AG04449 (cell line): ENCODE results near the gene TAF6L.

Source experiments
- CTCF ChIA-PET: fragments of 350-600 bp; formaldehyde crosslinking; extraction: SDS; loops from one replicate; lab custom pipeline; 2021; ENCODE audit warnings: antibody characterized with exemption; lab: Yijun Ruan, JAX
- POLR2A ChIA-PET: fragments of 400-600, 350-600 bp; formaldehyde crosslinking; extraction: SDS; loops from one replicate; lab custom pipeline; 2020; ENCODE audit warnings: antibody characterized with exemption, inconsistent platforms; lab: Yijun Ruan, JAX
- DNase-seq: peaks from one replicate; pipeline ENCODE4 v3.0.0-alpha.2; 2010; ENCODE audit warnings: low read depth, low spot score
- H3K4me3 ChIP-seq: 2 replicates; pipeline ENCODE4 v1.5.1; 2011; ENCODE audit warnings: low read depth, mild to moderate bottlenecking, control low read depth, low read length
- CTCF ChIP-seq: IDR thresholded peaks from one replicate; pipeline ENCODE4 v1.5.1; 2011; ENCODE audit warnings: mild to moderate bottlenecking, moderate library complexity, low read length, control low read depth, inconsistent platforms; ENCODE audit not compliant: insufficient read depth; ENCODE audit errors: missing control alignments

Gene TAF6L

GRCh38 chr11:62794201-62794775 lies 23.1 kb downstream of the TAF6L start:
- ChIA-PET CTCF (interaction anchor here (1.6 to 4.8 kb wide), 3 partner anchors 8 to 34 kb away, joined by 4 to 36 read pairs (median 6); partner anchors contain the start of gene TMEM179B), POLR2A (interaction anchor here (0.6 to 1.6 kb wide), 4 partner anchors 9 to 47 kb away, joined by 3 to 4 read pairs (median 4); partner anchors contain the start of genes NXF1 and WDR74)
- H3K4me3 ChIP-seq, result no peak overlapping the region
- DNase-seq, result no peak
- no peak for TF ChIP-seq CTCF

- no peak for TF ChIP-seq CTCF
- DNase-seq, result no peak
- POLR2A ChIA-PET, result interaction anchor here (0.7 to 1.7 kb wide), 2 partner anchors 8 to 9 kb away, joined by 3 to 5 read pairs; partner anchors contain the start of gene TMEM179B
- CTCF ChIA-PET, result interaction anchor here (0.6 to 4.8 kb wide), 3 partner anchors 8 to 65 kb away, joined by 4 to 36 read pairs (median 6); partner anchors contain the start of gene TMEM179B
- no peak overlapping the region for H3K4me3 ChIP-seq
Measured at GRCh38 chr11:62796281-62796680, 25.1 kb downstream of the TAF6L start.

- POLR2A ChIA-PET, result interaction anchor here (1.6 kb wide), 1 partner anchor 9 kb away, joined by 3 read pairs; no protein-coding TSS in a partner anchor
- CTCF ChIA-PET, result interaction anchor here (5.7 kb wide), 1 partner anchor 13 kb away, joined by 49 read pairs; the partner anchor contains the start of gene TMEM179B
- TF ChIP-seq CTCF, result no peak
- DNase-seq, result no peak
- H3K4me3 ChIP-seq, result no peak overlapping the region
Measured at GRCh38 chr11:62799486-62799885, 28.3 kb downstream of the TAF6L start.

- ChIA-PET CTCF (interaction anchor here (0.5 to 5.7 kb wide), 3 partner anchors 11 to 344 kb away, joined by 3 to 49 read pairs (median 11); partner anchors contain the start of gene TMEM179B), POLR2A (interaction anchor here (0.8 to 1.6 kb wide), 2 partner anchors 40 to 54 kb away, joined by 3 to 5 read pairs; no protein-coding TSS in a partner anchor)
- no peak overlapping the region for H3K4me3 ChIP-seq
- no peak for TF ChIP-seq CTCF
- no peak for DNase-seq
Measured at GRCh38 chr11:62801071-62801470, 29.9 kb downstream of the TAF6L start.

- no peak for DNase-seq
- POLR2A ChIA-PET, result interaction anchor here (0.7 to 1.6 kb wide), 12 partner anchors 8 to 262 kb away, joined by 3 to 7 read pairs (median 4); partner anchors contain the start of genes POLR2G and TMEM223
- H3K4me3 ChIP-seq, result peak overlapping the region; percentile 81
- TF ChIP-seq CTCF, result no peak
- CTCF ChIA-PET, result interaction anchor here (0.6 to 5.7 kb wide), 4 partner anchors 9 to 25 kb away, joined by 3 to 49 read pairs (median 4); partner anchors contain the start of gene TMEM179B
Measured at GRCh38 chr11:62804310-62805075, 33.3 kb downstream of the TAF6L start.
